GM21528 (cell line): ENCODE measurements around the gene BCL11A.

Experiments
- ATAC-seq: cut with Tn5 transposase; IDR thresholded peaks from one replicate; pipeline ENCODE4 v1.9.1; 2021; ENCODE audit warnings: mild to moderate bottlenecking, moderate library complexity; ENCODE audit not compliant: unreplicated experiment, low FRiP score

Gene BCL11A

GRCh38 chr2:60472663-60473289 lies 80.7 kb downstream of the BCL11A start:
- no peak for ATAC-seq

- no peak for ATAC-seq
Observed at GRCh38 chr2:60472041-60472440, 81.4 kb downstream of the BCL11A start.

- ATAC-seq = no peak
Observed at GRCh38 chr2:60470340-60470739, 83.1 kb downstream of the BCL11A start.

GRCh38 chr2:60469536-60470317 lies 83.7 kb downstream of the BCL11A start:
- ATAC-seq = no peak

GRCh38 chr2:60468382-60469085 lies 84.9 kb downstream of the BCL11A start:
- no peak for ATAC-seq

- no peak for ATAC-seq
Observed at GRCh38 chr2:60466161-60466702, 87.2 kb downstream of the BCL11A start.

- no peak for ATAC-seq
Observed at GRCh38 chr2:60465736-60466135, 87.7 kb downstream of the BCL11A start.

GRCh38 chr2:60463249-60463648 lies 90.2 kb downstream of the BCL11A start:
- no peak for ATAC-seq

- ATAC-seq = no peak
Observed at GRCh38 chr2:60461421-60462108, 91.9 kb downstream of the BCL11A start.

- no peak for ATAC-seq
Observed at GRCh38 chr2:60460577-60461420, 92.7 kb downstream of the BCL11A start.

- no peak for ATAC-seq
Observed at GRCh38 chr2:60459851-60460250, 93.6 kb downstream of the BCL11A start.

- no peak for ATAC-seq
Observed at GRCh38 chr2:60456115-60456770, 97.2 kb downstream of the BCL11A start.

GRCh38 chr2:60453872-60454271 lies 99.6 kb downstream of the BCL11A start:
- no peak for ATAC-seq

GRCh38 chr2:60453301-60453700 lies 100.2 kb downstream of the BCL11A start:
- ATAC-seq = no peak

- ATAC-seq = no peak
Observed at GRCh38 chr2:60450488-60450887, 103.0 kb downstream of the BCL11A start.

GRCh38 chr2:60447943-60448342 lies 105.5 kb downstream of the BCL11A start:
- ATAC-seq = no peak

GRCh38 chr2:60446413-60447267 lies 106.8 kb downstream of the BCL11A start:
- peak; percentile 83 for ATAC-seq

- no peak for ATAC-seq
Observed at GRCh38 chr2:60445684-60446179, 107.7 kb downstream of the BCL11A start.
